Type B pancreatic cell (in vitro differentiated cells): ENCODE data around the gene PIAS2. TPM values are rescaled to one million over a fixed set of nuclear protein-coding genes. Genes with fewer than 3 reads are reported as not detected.

Experiments
- DNase-seq: peaks from one replicate; pipeline ENCODE4 v3.0.0; 2021; ENCODE audit warnings: mixed read lengths; ENCODE audit not compliant: unreplicated experiment; ENCODE audit errors: extremely low spot score
- H3K27ac Mint-ChIP-seq: 2 replicates; pipeline ENCODE4 v1.8.0; 2021; ENCODE audit warnings: mild to moderate bottlenecking, mixed read lengths
- H3K27me3 Mint-ChIP-seq: 2 replicates; pipeline ENCODE4 v1.8.0; 2021; ENCODE audit warnings: mixed read lengths
- H3K36me3 Mint-ChIP-seq: 2 replicates; pipeline ENCODE4 v1.8.0; 2021; ENCODE audit warnings: mixed read lengths
- H3K4me1 Mint-ChIP-seq: one replicate; pipeline ENCODE4 v1.8.0; 2021; ENCODE audit warnings: mixed read lengths; ENCODE audit not compliant: unreplicated experiment
- H3K4me3 Mint-ChIP-seq: 2 replicates; pipeline ENCODE4 v1.8.0; 2021; ENCODE audit warnings: mild to moderate bottlenecking, mixed read lengths
- H3K9me3 Mint-ChIP-seq: 2 replicates; pipeline ENCODE4 v1.8.0; 2021; ENCODE audit warnings: mixed read lengths
- total RNA-seq: library from RNA; stranded (reverse); gene quantifications from 2 replicates; pipeline ENCODE4 v1.2.1, GENCODE V29; 2021; ENCODE audit warnings: low replicate concordance
- TF ChIP-seq, protein P1 (sequence below): fragments of 200-600 bp; sonication (generic); conservative IDR thresholded peaks from 2 replicates; pipeline ENCODE4 v1.5.0; 2021; ENCODE audit warnings: antibody characterized with exemption, mild to moderate bottlenecking

Gene PIAS2
- total RNA-seq, 1 donor from 2014 or later, result 37.6 TPM

- H3K36me3 Mint-ChIP-seq, result peaks cover 3% of the 10 kb centered on the region
- H3K9me3 Mint-ChIP-seq, result peaks cover 6% of the 10 kb centered on the region
- H3K27ac Mint-ChIP-seq, result no peak overlapping the region
- DNase-seq, result no peak
- TF ChIP-seq, protein P1, sequence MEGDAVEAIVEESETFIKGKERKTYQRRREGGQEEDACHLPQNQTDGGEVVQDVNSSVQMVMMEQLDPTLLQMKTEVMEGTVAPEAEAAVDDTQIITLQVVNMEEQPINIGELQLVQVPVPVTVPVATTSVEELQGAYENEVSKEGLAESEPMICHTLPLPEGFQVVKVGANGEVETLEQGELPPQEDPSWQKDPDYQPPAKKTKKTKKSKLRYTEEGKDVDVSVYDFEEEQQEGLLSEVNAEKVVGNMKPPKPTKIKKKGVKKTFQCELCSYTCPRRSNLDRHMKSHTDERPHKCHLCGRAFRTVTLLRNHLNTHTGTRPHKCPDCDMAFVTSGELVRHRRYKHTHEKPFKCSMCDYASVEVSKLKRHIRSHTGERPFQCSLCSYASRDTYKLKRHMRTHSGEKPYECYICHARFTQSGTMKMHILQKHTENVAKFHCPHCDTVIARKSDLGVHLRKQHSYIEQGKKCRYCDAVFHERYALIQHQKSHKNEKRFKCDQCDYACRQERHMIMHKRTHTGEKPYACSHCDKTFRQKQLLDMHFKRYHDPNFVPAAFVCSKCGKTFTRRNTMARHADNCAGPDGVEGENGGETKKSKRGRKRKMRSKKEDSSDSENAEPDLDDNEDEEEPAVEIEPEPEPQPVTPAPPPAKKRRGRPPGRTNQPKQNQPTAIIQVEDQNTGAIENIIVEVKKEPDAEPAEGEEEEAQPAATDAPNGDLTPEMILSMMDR, result no peak
- peak overlapping the region; percentile 78 for H3K4me3 Mint-ChIP-seq
- peaks cover 7% of the 10 kb centered on the region for H3K4me1 Mint-ChIP-seq
- peaks cover 88% of the 10 kb centered on the region for H3K27me3 Mint-ChIP-seq
These were observed 161.2 kb downstream of the PIAS2 start for GRCh38 chr18:46756025-46756558.

DNA sequence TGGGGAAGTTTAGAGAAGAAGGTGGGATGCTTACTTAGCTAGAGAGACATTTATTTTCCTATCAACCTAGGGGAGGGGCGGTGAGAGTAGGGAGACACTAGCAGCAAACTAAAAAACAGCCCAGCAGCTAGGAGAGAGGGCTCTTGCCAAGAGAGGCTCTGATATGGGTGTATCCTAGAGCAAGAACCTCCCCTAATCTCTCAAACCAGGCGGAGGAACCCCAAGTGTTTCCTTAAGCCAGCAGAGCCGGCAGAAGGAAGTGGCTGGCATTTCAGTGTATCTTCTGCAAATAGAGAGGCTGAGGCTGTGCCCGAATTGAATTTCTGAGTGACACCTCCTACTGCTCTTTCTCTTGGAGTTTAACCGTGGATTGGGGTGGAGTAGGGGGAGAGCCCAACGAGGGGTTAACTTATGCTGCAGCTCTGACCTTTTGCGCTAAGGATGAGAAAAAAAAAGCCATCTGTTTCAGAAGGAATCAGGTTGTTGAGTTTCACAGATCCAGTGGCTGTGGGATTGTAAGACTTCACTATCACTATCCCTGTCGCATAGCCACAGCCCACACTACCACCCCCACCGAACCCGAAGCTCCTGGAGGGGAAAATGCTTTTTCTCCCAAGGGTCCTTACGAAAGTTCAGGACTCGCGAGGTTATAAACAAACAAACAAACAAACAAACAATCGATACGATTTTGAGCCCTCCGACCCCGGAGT lies 161.8 kb downstream of the PIAS2 start:
- peaks cover 6% of the 10 kb centered on the region for H3K9me3 Mint-ChIP-seq
- DNase-seq, result no peak
- peak overlapping the region; percentile 78 for H3K4me3 Mint-ChIP-seq
- H3K36me3 Mint-ChIP-seq, result peaks cover 3% of the 10 kb centered on the region
- H3K4me1 Mint-ChIP-seq, result peaks cover 7% of the 10 kb centered on the region
- TF ChIP-seq, protein P1, result no peak
- no peak overlapping the region for H3K27ac Mint-ChIP-seq
- H3K27me3 Mint-ChIP-seq, result peaks cover 88% of the 10 kb centered on the region

DNA sequence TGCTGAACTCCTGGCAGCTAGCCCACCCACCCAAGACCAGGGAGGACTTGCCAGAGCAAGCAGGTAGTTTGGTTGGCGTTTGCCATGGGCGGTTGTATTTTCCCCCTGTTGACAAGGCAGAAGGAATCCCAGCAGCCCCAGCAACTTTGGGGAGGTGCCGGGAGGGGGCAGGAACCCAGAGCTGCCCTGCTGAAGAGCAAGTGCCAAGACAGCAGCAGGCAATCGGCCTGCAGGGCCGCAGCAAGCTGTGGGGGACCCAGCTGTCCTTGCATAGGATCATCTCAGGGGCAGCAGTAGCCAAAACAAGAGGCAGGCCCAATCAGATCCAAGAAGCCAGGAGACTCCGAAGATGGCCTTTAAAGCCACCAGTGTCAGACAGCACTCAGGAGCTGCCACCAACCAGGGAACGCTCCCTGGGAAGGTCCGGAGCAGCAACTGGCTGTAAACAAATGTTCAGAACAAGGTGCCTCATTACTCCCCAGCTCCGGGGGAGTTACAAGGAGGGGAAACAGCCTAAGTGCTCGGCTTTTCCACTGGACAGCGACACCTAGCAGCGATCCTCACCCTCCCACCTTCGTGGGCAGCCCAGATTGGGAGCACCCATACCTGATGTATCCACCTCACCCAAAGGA lies 162.5 kb downstream of the PIAS2 start:
- peaks cover 6% of the 10 kb centered on the region for H3K9me3 Mint-ChIP-seq
- DNase-seq, result no peak
- H3K4me3 Mint-ChIP-seq, result peak overlapping the region; percentile 78
- H3K36me3 Mint-ChIP-seq, result peaks cover 3% of the 10 kb centered on the region
- TF ChIP-seq, protein P1, result no peak
- no peak overlapping the region for H3K27ac Mint-ChIP-seq
- H3K27me3 Mint-ChIP-seq, result peaks cover 84% of the 10 kb centered on the region
- peaks cover 7% of the 10 kb centered on the region for H3K4me1 Mint-ChIP-seq

DNA sequence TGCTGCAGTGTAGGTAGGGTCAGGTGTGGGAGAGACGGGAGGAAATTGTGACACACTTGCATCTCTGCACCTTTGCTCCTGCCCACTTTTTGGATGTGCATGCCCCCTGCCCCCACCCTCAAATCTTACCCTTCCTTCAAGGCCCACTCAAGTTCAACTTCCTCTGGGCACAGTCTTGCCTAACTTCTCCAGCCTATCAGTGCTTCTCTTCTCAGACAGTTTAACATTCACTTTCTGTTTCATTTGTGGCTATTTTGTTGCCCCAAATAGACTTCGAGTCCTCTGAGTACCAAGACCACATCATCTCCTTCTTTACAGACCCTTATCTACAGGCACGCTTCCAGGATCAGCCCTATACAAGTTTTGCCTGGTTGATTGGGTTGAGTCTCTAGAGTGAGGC lies 163.1 kb downstream of the PIAS2 start:
- TF ChIP-seq, protein P1, result no peak
- peaks cover 6% of the 10 kb centered on the region for H3K9me3 Mint-ChIP-seq
- peaks cover 3% of the 10 kb centered on the region for H3K36me3 Mint-ChIP-seq
- H3K27me3 Mint-ChIP-seq, result peaks cover 79% of the 10 kb centered on the region
- H3K4me3 Mint-ChIP-seq, result no peak overlapping the region
- no peak for DNase-seq
- H3K27ac Mint-ChIP-seq, result no peak overlapping the region
- H3K4me1 Mint-ChIP-seq, result peaks cover 7% of the 10 kb centered on the region

Other genes starting within 250 kb of the PIAS2 start
- 0.94 and 1.9 TPM in 2 replicates for gene ST8SIA5, start 160.5 kb downstream of the PIAS2 start, total RNA-seq
- gene KATNAL2, start 95 bp upstream of the PIAS2 start, total RNA-seq, result 1.9 and 8.6 TPM in 2 replicates
- not detected in 2 replicates for gene ELOA2, start 118.1 kb upstream of the PIAS2 start, total RNA-seq
- gene HDHD2, start 233.0 kb upstream of the PIAS2 start, total RNA-seq, result 24.7 and 41.8 TPM in 2 replicates